K562 (cell line): Measurements from ENCODE around the gene RNF44. TPM values are rescaled to one million over a fixed set of nuclear protein-coding genes. Genes with fewer than 3 reads are reported as not detected.

Experiments used
- CREB1 ChIP-seq, 2 experiments: sonication (generic) in 1 of 2; formaldehyde crosslinking in 1 of 2; IDR thresholded peaks; 2 replicates each; pipeline versions ENCODE4 v1.6.1 to v1.8.0; 2012 to 2022; ENCODE audit warnings: inconsistent platforms in 1 of 2, mild to moderate bottlenecking in 1 of 2, missing genetic modification reagents in 1 of 2, moderate library complexity in 1 of 2
- FOSL1 ChIP-seq: fragments of 200-800 bp; sonication (Bioruptor generic); conservative IDR thresholded peaks from 2 replicates; pipeline ENCODE4 v1.6.1; 2016; ENCODE audit warnings: missing genetic modification characterization, missing compliant biosample characterization
- FOXO4 ChIP-seq: fragments of 450-650 bp; formaldehyde crosslinking; IDR thresholded peaks from 2 replicates; pipeline ENCODE4 v1.4.0; 2020; ENCODE audit warnings: mild to moderate bottlenecking, moderate library complexity
- HOXB6 ChIP-seq: fragments of 250-450 bp; sonication (Bioruptor Pico); IDR thresholded peaks from 2 replicates; pipeline ENCODE4 v1.5.1; 2022; ENCODE audit warnings: mild to moderate bottlenecking, borderline replicate concordance
- JUN ChIP-seq, 2 experiments: sonication (generic) in 1 of 2; formaldehyde crosslinking in 1 of 2; IDR thresholded peaks; 2 replicates each; pipeline versions ENCODE4 v1.6.1 to v1.8.0; 2012 to 2022; ENCODE audit warnings: borderline replicate concordance in 2 of 2, mild to moderate bottlenecking in 2 of 2, improper control_type of control experiment in 1 of 2, low read depth in 1 of 2, low read length in 1 of 2, missing genetic modification reagents in 1 of 2
- MAZ ChIP-seq, 2 experiments: fragments of 450-650 bp in 1 of 2; sonication (generic) in 1 of 2; formaldehyde crosslinking; IDR thresholded peaks in 1 of 2; conservative IDR thresholded peaks in 1 of 2; 2 replicates each; pipeline versions ENCODE4 v1.4.0 to v1.5.0; 2020; ENCODE audit warnings: mild to moderate bottlenecking in 1 of 2, missing genetic modification reagents in 1 of 2
- MXI1 ChIP-seq: IDR thresholded peaks from 2 replicates; pipeline ENCODE4 v1.6.1; 2011; ENCODE audit warnings: low read depth, mild to moderate bottlenecking, improper control_type of control experiment, low read length
- PRMT5 ChIP-seq: sonication (generic); formaldehyde crosslinking; IDR thresholded peaks from 2 replicates; pipeline ENCODE4 v1.5.0; 2020; ENCODE audit warnings: missing genetic modification reagents
- SIX5 ChIP-seq, 2 experiments: IDR thresholded peaks; 2 replicates each; pipeline ENCODE4 v1.6.1; 2011; ENCODE audit warnings: low read length in 2 of 2, borderline replicate concordance in 1 of 2, low read depth in 1 of 2, mild to moderate bottlenecking in 1 of 2, moderate library complexity in 1 of 2; ENCODE audit not compliant: insufficient read depth in 1 of 2
- TAF15 ChIP-seq: fragments of 200-400 bp; formaldehyde crosslinking; IDR thresholded peaks from 2 replicates; pipeline ENCODE4 v1.6.1; 2017; ENCODE audit warnings: mild to moderate bottlenecking, low read depth, low read length, moderate library complexity
- THAP12 ChIP-seq: fragments of 250-450 bp; sonication (Bioruptor Pico); IDR thresholded peaks from 2 replicates; pipeline ENCODE4 v1.9.0; 2021; ENCODE audit warnings: mild to moderate bottlenecking, inconsistent platforms
- ZFP1 ChIP-seq: fragments of 450-650 bp; formaldehyde crosslinking; IDR thresholded peaks from 2 replicates; pipeline ENCODE4 v1.4.0; 2020; ENCODE audit warnings: mild to moderate bottlenecking, mixed read lengths
- ZMIZ1 ChIP-seq, 2 experiments: fragments of 150-350 bp in 1 of 2; IDR thresholded peaks; 2 replicates each; pipeline ENCODE4 v1.6.1; 2012 to 2016; ENCODE audit warnings: low read depth in 2 of 2, low read length in 2 of 2, mild to moderate bottlenecking in 1 of 2, moderate library complexity in 1 of 2
- ZNF274 ChIP-seq: IDR thresholded peaks from 2 replicates; pipeline ENCODE4 v1.6.1; 2011; ENCODE audit warnings: low read depth, mild to moderate bottlenecking, low read length, moderate library complexity, borderline replicate concordance
- ZNF436 ChIP-seq: fragments of 250-450, 450-650 bp; sonication (Bioruptor Pico); formaldehyde crosslinking; IDR thresholded peaks from 2 replicates; pipeline ENCODE4 v1.7.0; 2020; ENCODE audit warnings: mild to moderate bottlenecking
- ZNF551 ChIP-seq: fragments of 250-450 bp; sonication (Bioruptor Pico); IDR thresholded peaks from 2 replicates; pipeline ENCODE4 v1.5.0; 2021; ENCODE audit warnings: mild to moderate bottlenecking, moderate library complexity
- polyA plus RNA-seq, 8 experiments: library from polyadenylated mRNA; depleted of rRNA in 4 of 8; stranded (reverse) in 5 of 8; unstranded in 3 of 8; fragments of >200 nt; fragmentation: Nextera tagmentation in 2 of 8; fragmentation: Illumina TruSeq in 1 of 8; extraction: Ambion mirVana in 2 of 8; extraction: Trizol in 1 of 8; gene quantifications; 2 replicates each; pipeline versions ENCODE4 v1.2.1 to v1.2.3, GENCODE V29; 2011 to 2014; ENCODE audit warnings: inconsistent platforms in 1 of 8, missing spikeins in 1 of 8
- total RNA-seq, 7 experiments: library from RNA; depleted of rRNA in 6 of 7; stranded (reverse); fragments of >200 nt in 6 of 7; fragmentation: Illumina TruSeq in 2 of 7; extraction: Trizol in 2 of 7; gene quantifications; 2 replicates each; pipeline versions ENCODE4 v1.2.1 to v1.2.3, GENCODE V29; 2011 to 2021; ENCODE audit warnings: low replicate concordance in 1 of 7

Gene RNF44
- total and polyA plus RNA-seq, 9 of the 15 experiments (the other 6 are each of a cell fraction or from before 2014, with no cell fraction given), result 1.6 to 82.6 (median 7.4) TPM

- TF ChIP-seq MXI1 (no peak), ZNF274 (no peak), MAZ (CRISPR knock-in tag; conservative IDR thresholded peaks at IDR 0.05 in 1 of 2, IDR thresholded peaks at IDR 0.05 in 1 of 2) (no peak; a peak in 1 of 4 replicates), ZNF551 (CRISPR knock-in tag) (no peak), SIX5 (IDR thresholded peaks at IDR 0.05; ENCODE audit: borderline replicate concordance in 1 of 2, insufficient read depth in 1 of 2, low read depth in 1 of 2, low read length in 2 of 2) (no peak), CREB1 (IDR thresholded peaks at IDR 0.05) (no peak), CREB1 (CRISPR knock-in tag; IDR thresholded peaks at IDR 0.05) (no peak), ZMIZ1 (IDR thresholded peaks at IDR 0.05; ENCODE audit: low read depth in 2 of 2, low read length in 2 of 2) (no peak), PRMT5 (CRISPR knock-in tag) (no peak), FOSL1 (tag) (no peak), ZNF436 (CRISPR knock-in tag) (no peak), TAF15 (no peak), THAP12 (CRISPR knock-in tag) (no peak), JUN (IDR thresholded peaks at IDR 0.05; ENCODE audit: borderline replicate concordance, low read depth, low read length) (peak; percentile 38; the same call in 1 of the 2 replicates), JUN (CRISPR knock-in tag; IDR thresholded peaks at IDR 0.05; ENCODE audit: borderline replicate concordance) (no peak), ZFP1 (no peak), FOXO4 (CRISPR knock-in tag) (no peak), HOXB6 (CRISPR knock-in tag) (no peak)
Observed at GRCh38 chr5:176540476-176540899, 3.3 kb upstream of the RNF44 start (continued).
